22Rv1 (cell line): ENCODE data around the gene WWOX.

ENCODE experiments used
- CTCF ChIP-seq: fragments of 450-650 bp; IDR thresholded peaks from 2 replicates; pipeline ENCODE4 v1.5.1; 2017; ENCODE audit warnings: mild to moderate bottlenecking
- ZFX ChIP-seq: fragments of 450-650 bp; IDR thresholded peaks from 2 replicates; pipeline ENCODE4 v1.6.1; 2017; ENCODE audit warnings: antibody characterized with exemption, borderline replicate concordance

GRCh38 chr16:78069913-78070312 is 29.5 kb upstream of the WWOX start:
- TF ChIP-seq CTCF (no peak), ZFX (no peak)
